GM12864 (cell line): Measurements from ENCODE around the gene KCNMA1.

ENCODE experiments used
- DNase-seq: peaks from one replicate; pipeline ENCODE4 v3.0.0-alpha.2; 2011; ENCODE audit warnings: low read depth
- H3K4me3 ChIP-seq: 2 replicates; pipeline ENCODE4 v1.5.1; 2011; ENCODE audit warnings: mild to moderate bottlenecking, low read depth, low read length, control low read depth
- TF ChIP-seq, protein P1 (sequence below): IDR thresholded peaks from 2 replicates; pipeline ENCODE4 v1.5.1; 2011; ENCODE audit warnings: low read depth, mild to moderate bottlenecking, moderate library complexity, low read length, control low read depth, inconsistent platforms; ENCODE audit errors: missing control alignments

KCNMA1 gene

GRCh38 chr10:77494327-77494726, 143.3 kb downstream of the KCNMA1 start:
- TF ChIP-seq, protein P1, sequence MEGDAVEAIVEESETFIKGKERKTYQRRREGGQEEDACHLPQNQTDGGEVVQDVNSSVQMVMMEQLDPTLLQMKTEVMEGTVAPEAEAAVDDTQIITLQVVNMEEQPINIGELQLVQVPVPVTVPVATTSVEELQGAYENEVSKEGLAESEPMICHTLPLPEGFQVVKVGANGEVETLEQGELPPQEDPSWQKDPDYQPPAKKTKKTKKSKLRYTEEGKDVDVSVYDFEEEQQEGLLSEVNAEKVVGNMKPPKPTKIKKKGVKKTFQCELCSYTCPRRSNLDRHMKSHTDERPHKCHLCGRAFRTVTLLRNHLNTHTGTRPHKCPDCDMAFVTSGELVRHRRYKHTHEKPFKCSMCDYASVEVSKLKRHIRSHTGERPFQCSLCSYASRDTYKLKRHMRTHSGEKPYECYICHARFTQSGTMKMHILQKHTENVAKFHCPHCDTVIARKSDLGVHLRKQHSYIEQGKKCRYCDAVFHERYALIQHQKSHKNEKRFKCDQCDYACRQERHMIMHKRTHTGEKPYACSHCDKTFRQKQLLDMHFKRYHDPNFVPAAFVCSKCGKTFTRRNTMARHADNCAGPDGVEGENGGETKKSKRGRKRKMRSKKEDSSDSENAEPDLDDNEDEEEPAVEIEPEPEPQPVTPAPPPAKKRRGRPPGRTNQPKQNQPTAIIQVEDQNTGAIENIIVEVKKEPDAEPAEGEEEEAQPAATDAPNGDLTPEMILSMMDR: no peak
- no peak for DNase-seq
- no peak overlapping the region for H3K4me3 ChIP-seq

- DNase-seq: no peak
- TF ChIP-seq, protein P1: no peak
- H3K4me3 ChIP-seq: no peak overlapping the region
Observed at GRCh38 chr10:77493851-77494261, 143.8 kb downstream of the KCNMA1 start.

GRCh38 chr10:77493239-77493806, 144.3 kb downstream of the KCNMA1 start:
- TF ChIP-seq, protein P1: no peak
- H3K4me3 ChIP-seq: no peak overlapping the region
- DNase-seq: no peak

DNA sequence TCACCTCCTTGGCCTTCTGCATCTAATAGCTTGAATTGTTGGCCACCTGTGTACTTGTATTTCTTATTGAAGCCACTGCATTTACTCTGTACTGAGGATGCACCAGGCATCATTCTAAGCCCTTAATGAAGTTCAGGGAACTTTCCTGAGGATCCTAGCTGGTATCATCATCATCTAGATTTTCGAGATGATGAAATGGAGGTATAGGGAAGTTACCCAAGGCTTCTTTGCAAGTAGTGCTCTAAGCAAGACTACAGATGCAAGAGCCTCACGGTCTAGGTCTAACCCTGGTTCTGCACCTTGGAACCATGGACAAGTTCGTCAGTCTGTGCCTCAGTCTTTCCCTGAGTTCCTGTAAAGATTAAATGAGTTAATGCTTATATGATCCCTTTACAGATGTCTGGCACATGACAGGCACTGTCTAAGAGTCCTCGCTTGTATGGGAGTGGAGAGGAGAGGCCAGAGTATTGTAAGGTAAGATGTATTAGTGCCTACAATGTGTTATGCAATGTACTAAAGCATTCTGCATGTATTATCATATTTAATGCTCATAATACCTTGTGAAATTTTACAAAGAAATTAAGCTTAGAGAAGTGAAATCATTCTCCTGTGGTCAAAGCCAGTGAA, 145.1 kb downstream of the KCNMA1 start:
- TF ChIP-seq, protein P1: no peak

DNA sequence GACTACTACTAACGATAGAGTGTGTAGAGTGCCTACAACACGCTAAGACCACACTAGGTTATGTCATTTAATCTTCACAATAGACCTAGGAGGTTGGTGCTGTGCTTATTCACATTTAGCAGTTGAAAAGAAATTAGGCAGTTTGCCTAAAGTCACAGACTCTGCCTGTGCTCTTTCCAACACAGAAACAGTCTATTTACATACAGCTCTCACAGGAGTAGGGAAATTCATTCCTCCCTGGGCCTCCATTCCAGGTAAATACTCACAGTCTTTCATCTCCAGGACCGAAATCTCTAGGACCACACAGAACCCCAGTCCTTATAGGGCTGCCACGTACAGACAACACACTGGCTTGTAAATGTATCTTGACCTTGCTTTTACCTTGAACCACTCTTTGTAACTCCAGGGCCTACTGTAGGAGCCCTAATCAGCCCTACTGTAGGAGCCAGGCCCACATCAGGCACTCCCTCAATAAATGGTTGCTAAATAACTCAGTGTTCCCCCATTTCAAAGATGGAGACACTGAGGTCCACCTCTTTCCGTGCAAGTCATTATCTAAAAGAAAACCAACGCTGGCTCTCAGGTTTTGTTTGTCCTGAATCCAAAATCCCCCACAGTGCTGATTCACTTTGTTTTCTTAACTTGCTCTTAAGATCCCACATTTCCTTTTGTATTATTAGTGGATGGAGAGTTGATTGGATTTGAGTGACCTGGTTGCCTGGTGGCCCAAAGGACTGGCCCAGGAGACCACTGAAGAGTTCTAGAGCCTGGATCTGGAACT, 146.9 kb downstream of the KCNMA1 start:
- DNase-seq: no peak
- TF ChIP-seq, protein P1: no peak
- H3K4me3 ChIP-seq: no peak overlapping the region

More for the DNA sequence above, 145.1 kb downstream of the KCNMA1 start:
- no peak for DNase-seq
- H3K4me3 ChIP-seq: no peak overlapping the region

DNA sequence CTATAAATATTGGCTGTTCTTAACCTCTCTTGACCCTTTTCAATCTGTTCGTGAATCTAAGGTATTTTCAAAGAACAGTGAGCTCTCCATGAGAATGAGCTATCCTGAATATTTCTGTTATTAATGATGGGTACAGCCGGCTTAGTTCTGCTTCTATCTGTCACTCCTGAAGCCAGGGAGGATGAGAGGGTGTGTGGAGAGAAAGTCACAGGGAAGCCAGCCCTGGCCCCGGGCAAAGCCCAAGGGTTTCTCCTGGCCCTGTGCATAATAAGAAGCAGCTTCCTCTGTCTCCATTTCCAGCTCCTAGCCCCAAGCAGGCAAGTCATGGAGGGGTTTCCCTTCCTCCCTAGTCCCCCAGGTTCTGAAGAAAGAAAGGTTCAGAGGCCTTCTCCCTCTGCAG, 151.1 kb downstream of the KCNMA1 start:
- no peak for DNase-seq
- H3K4me3 ChIP-seq: no peak overlapping the region
- TF ChIP-seq, protein P1: no peak
